ENCODE results near the gene TDRD1.

GRCh38 chr10:114242235-114242634 is 63.1 kb downstream of the TDRD1 start:
- TF ChIP-seq CTCF (IDR thresholded peaks at IDR 0.05), result no peak
- TF ChIP-seq POLR2A (IDR thresholded peaks at IDR 0.05), result no peak
- TF ChIP-seq EP300 (IDR thresholded peaks at IDR 0.05), result no peak
